CD4-positive, alpha-beta memory T cell (primary cell): ENCODE measurements around the gene ALDH3B2. TPM values are rescaled to one million over a fixed set of nuclear protein-coding genes. Genes with fewer than 3 reads are reported as not detected.
"Not testable (repeated sequence)": the region's sequence is repeated elsewhere in the genome, so short reads cannot be mapped to it uniquely, and the experiment has no call there.

Experiments
- CTCF ChIA-PET: fragments of 350-600 bp; sonication (Branson Sonifier 250); formaldehyde crosslinking; loops from one replicate; lab custom pipeline; 2021; ENCODE audit warnings: inconsistent platforms; ENCODE audit not compliant: partially characterized antibody; lab: Charles Lee
- POLR2A ChIA-PET: fragments of 350-600 bp; sonication (Branson Sonifier 250); formaldehyde crosslinking; loops from one replicate; lab custom pipeline; 2021; ENCODE audit not compliant: partially characterized antibody; lab: Charles Lee
- DNase-seq, 5 donors: peaks; one replicate each; pipeline versions ENCODE4 v3.0.0 to v3.0.0-alpha.2; 2020 to 2022; ENCODE audit warnings: mixed read lengths in 1 of 5
- H3K27ac ChIP-seq: one replicate; pipeline ENCODE4 v1.7.0; 2013; ENCODE audit warnings: low read depth, low read length
- H3K27me3 ChIP-seq: 2 replicates; pipeline ENCODE4 v1.7.0; 2013; ENCODE audit warnings: mild to moderate bottlenecking, low read length, moderate library complexity; ENCODE audit not compliant: insufficient read depth
- H3K36me3 ChIP-seq: 2 replicates; pipeline ENCODE4 v1.7.0; 2013; ENCODE audit warnings: mild to moderate bottlenecking, low read length, moderate library complexity; ENCODE audit not compliant: insufficient read depth
- H3K4me1 ChIP-seq: 2 replicates; pipeline ENCODE4 v1.7.0; 2013; ENCODE audit warnings: mild to moderate bottlenecking, low read length, moderate library complexity; ENCODE audit not compliant: insufficient read depth
- H3K4me3 ChIP-seq, 2 donors: one replicate each; pipeline ENCODE4 v1.7.0; 2013; ENCODE audit warnings: low read length in 2 of 2, mild to moderate bottlenecking in 1 of 2
- H3K9me3 ChIP-seq, 2 donors: one replicate each; pipeline ENCODE4 v1.7.0; 2013; ENCODE audit warnings: low read length in 2 of 2, control low read depth in 1 of 2; ENCODE audit not compliant: control insufficient read depth in 1 of 2
- H3K27ac Mint-ChIP-seq, 7 donors: one replicate each; pipeline ENCODE4 v1.8.0; 2020 to 2021; ENCODE audit warnings: mixed read lengths in 7 of 7, mild to moderate bottlenecking in 6 of 7, inconsistent platforms in 3 of 7, moderate library complexity in 3 of 7
- H3K27me3 Mint-ChIP-seq, 2 donors: one replicate each; pipeline ENCODE4 v1.8.0; 2020 to 2021; ENCODE audit warnings: mixed read lengths in 2 of 2
- H3K36me3 Mint-ChIP-seq, 2 donors: one replicate each; pipeline ENCODE4 v1.8.0; 2020 to 2021; ENCODE audit warnings: mixed read lengths in 2 of 2, inconsistent platforms in 1 of 2, mild to moderate bottlenecking in 1 of 2
- H3K4me1 Mint-ChIP-seq, 4 donors: one replicate each; pipeline ENCODE4 v1.8.0; 2020 to 2021; ENCODE audit warnings: mixed read lengths in 4 of 4, mild to moderate bottlenecking in 1 of 4
- H3K4me3 Mint-ChIP-seq, 8 donors: one replicate each; pipeline ENCODE4 v1.8.0; 2020 to 2021; ENCODE audit warnings: mixed read lengths in 8 of 8, mild to moderate bottlenecking in 7 of 8, moderate library complexity in 6 of 8, inconsistent platforms in 3 of 8
- H3K9me3 Mint-ChIP-seq, 8 donors: one replicate each; pipeline ENCODE4 v1.8.0; 2020 to 2021; ENCODE audit warnings: mixed read lengths in 8 of 8, mild to moderate bottlenecking in 5 of 8, inconsistent platforms in 3 of 8, moderate library complexity in 1 of 8
- intact Hi-C: fragments of 100-400 bp; cut with micrococcal nuclease; formaldehyde crosslinking; loops from one replicate; pipeline ENCODE4 v1.15.1; 2023
- polyA plus RNA-seq, 2 donors: library from polyadenylated mRNA; unstranded; fragments of 300-500 nt; fragmentation: Illumina TruSeq; gene quantifications; one replicate each; pipeline ENCODE4 v1.2.3, GENCODE V29; 2021
- total RNA-seq, 2 experiments: library from RNA; stranded (reverse); gene quantifications; one replicate each; pipeline ENCODE4 v1.2.3, GENCODE V29; 2021

The ALDH3B2 gene
- total and polyA plus RNA-seq, 4 experiments from 2014 or later = not detected

- POLR2A ChIA-PET, H3K27ac Mint-ChIP-seq, H3K27ac ChIP-seq, H3K9me3 Mint-ChIP-seq, intact Hi-C loops, H3K36me3 ChIP-seq, H3K27me3 ChIP-seq, H3K4me3 ChIP-seq, H3K27me3 Mint-ChIP-seq, CTCF ChIA-PET, DNase-seq, H3K9me3 ChIP-seq, H3K36me3 Mint-ChIP-seq, H3K4me1 Mint-ChIP-seq, H3K4me3 Mint-ChIP-seq, H3K4me1 ChIP-seq: not testable (repeated sequence)
Measured at GRCh38 chr11:67709806-67710205, 35.4 kb upstream of the ALDH3B2 start.

GRCh38 chr11:67705264-67705663 is 30.8 kb upstream of the ALDH3B2 start:
- Histone ChIP-seq H3K36me3 (no peaks in the 10 kb centered on the region), H3K4me1 (no peaks in the 10 kb centered on the region), H3K27ac (no peak overlapping the region), H3K9me3 (no peaks in the 10 kb centered on the region), H3K4me3 (no peak overlapping the region), H3K27me3 (no peaks in the 10 kb centered on the region)
- Mint-ChIP-seq H3K9me3 (no peaks in the 10 kb centered on the region), H3K36me3 (no peaks in the 10 kb centered on the region), H3K27me3 (peaks cover 8 to 9% of the 10 kb centered on the region in 2 donors), H3K27ac (no peak overlapping the region), H3K4me1 (no peaks in the 10 kb centered on the region), H3K4me3 (no peak overlapping the region)
- DNase-seq = no peak
- POLR2A ChIA-PET = no interaction called here
- intact Hi-C loops = no loop called here
- CTCF ChIA-PET = no interaction called here

- DNase-seq = no peak
- no peaks in the 10 kb centered on the region for H3K36me3 Mint-ChIP-seq
- Histone ChIP-seq H3K9me3 (no peaks in the 10 kb centered on the region), H3K4me1 (no peaks in the 10 kb centered on the region), H3K27me3 (no peaks in the 10 kb centered on the region), H3K4me3 (no peak overlapping the region), H3K27ac (no peak overlapping the region), H3K36me3 (no peaks in the 10 kb centered on the region)
- no peaks in the 10 kb centered on the region for H3K9me3 Mint-ChIP-seq
- H3K27ac Mint-ChIP-seq = no peak overlapping the region
- POLR2A ChIA-PET = no interaction called here
- intact Hi-C loops = no loop called here
- no peak overlapping the region for H3K4me3 Mint-ChIP-seq
- H3K27me3 Mint-ChIP-seq = peaks cover 10% of the 10 kb centered on the region in 2 donors
- H3K4me1 Mint-ChIP-seq = no peaks in the 10 kb centered on the region
- CTCF ChIA-PET = no interaction called here
Measured at GRCh38 chr11:67704524-67704923, 30.1 kb upstream of the ALDH3B2 start.

- H3K4me1 Mint-ChIP-seq, H3K4me3 Mint-ChIP-seq, H3K36me3 ChIP-seq, CTCF ChIA-PET, H3K27ac ChIP-seq, intact Hi-C loops, H3K9me3 ChIP-seq, DNase-seq, H3K4me3 ChIP-seq, H3K4me1 ChIP-seq, H3K27me3 ChIP-seq, H3K36me3 Mint-ChIP-seq, POLR2A ChIA-PET, H3K27ac Mint-ChIP-seq, H3K9me3 Mint-ChIP-seq: not testable (repeated sequence)
- peaks cover 10 to 16% of the 10 kb centered on the region in 2 donors for H3K27me3 Mint-ChIP-seq
Measured at GRCh38 chr11:67703709-67704108, 29.3 kb upstream of the ALDH3B2 start.

GRCh38 chr11:67700548-67701262 is 26.3 kb upstream of the ALDH3B2 start:
- no peaks in the 10 kb centered on the region for H3K4me1 ChIP-seq
- intact Hi-C loops = no loop called here
- no peak overlapping the region for H3K4me3 Mint-ChIP-seq
- ChIA-PET POLR2A (no interaction called here), CTCF (interaction anchor here (1.4 kb wide), 1 partner anchor 9 kb away, joined by 3 read pairs; no protein-coding TSS in a partner anchor)
- H3K4me1 Mint-ChIP-seq = no peaks in the 10 kb centered on the region
- no peak overlapping the region for H3K27ac Mint-ChIP-seq
- no peaks in the 10 kb centered on the region for H3K36me3 ChIP-seq
- no peak for DNase-seq
- no peaks in the 10 kb centered on the region for H3K9me3 Mint-ChIP-seq
- H3K4me3 ChIP-seq = no peak overlapping the region
- no peaks in the 10 kb centered on the region for H3K9me3 ChIP-seq
- no peaks in the 10 kb centered on the region for H3K27me3 ChIP-seq
- no peaks in the 10 kb centered on the region for H3K36me3 Mint-ChIP-seq
- no peak overlapping the region for H3K27ac ChIP-seq
- H3K27me3 Mint-ChIP-seq = peaks cover 10 to 19% of the 10 kb centered on the region in 2 donors

GRCh38 chr11:67700141-67700540 is 25.7 kb upstream of the ALDH3B2 start:
- no peaks in the 10 kb centered on the region for H3K4me1 ChIP-seq
- no peaks in the 10 kb centered on the region for H3K36me3 ChIP-seq
- H3K27me3 Mint-ChIP-seq = peaks cover 10 to 19% of the 10 kb centered on the region in 2 donors
- no peak overlapping the region for H3K27ac ChIP-seq
- no peaks in the 10 kb centered on the region for H3K4me1 Mint-ChIP-seq
- H3K9me3 ChIP-seq = no peaks in the 10 kb centered on the region
- no peaks in the 10 kb centered on the region for H3K27me3 ChIP-seq
- no peaks in the 10 kb centered on the region for H3K36me3 Mint-ChIP-seq
- DNase-seq = no peak
- intact Hi-C loops = no loop called here
- no peak overlapping the region for H3K27ac Mint-ChIP-seq
- CTCF ChIA-PET = no interaction called here
- H3K9me3 Mint-ChIP-seq = no peaks in the 10 kb centered on the region
- H3K4me3 Mint-ChIP-seq = no peak overlapping the region
- POLR2A ChIA-PET = no interaction called here
- no peak overlapping the region for H3K4me3 ChIP-seq

- peaks cover 10 to 19% of the 10 kb centered on the region in 2 donors for H3K27me3 Mint-ChIP-seq
- POLR2A ChIA-PET = no interaction called here
- intact Hi-C loops = no loop called here
Measured at GRCh38 chr11:67699521-67699920, 25.1 kb upstream of the ALDH3B2 start.

More at GRCh38 chr11:67699521-67699920, 25.1 kb upstream of the ALDH3B2 start:
- Histone ChIP-seq H3K4me3 (no peak overlapping the region), H3K4me1 (no peaks in the 10 kb centered on the region), H3K27ac (no peak overlapping the region), H3K36me3 (no peaks in the 10 kb centered on the region), H3K27me3 (no peaks in the 10 kb centered on the region), H3K9me3 (no peaks in the 10 kb centered on the region)
- DNase-seq = no peak
- Mint-ChIP-seq H3K36me3 (no peaks in the 10 kb centered on the region), H3K27ac (no peak overlapping the region), H3K4me1 (no peaks in the 10 kb centered on the region), H3K9me3 (no peaks in the 10 kb centered on the region), H3K4me3 (no peak overlapping the region)
- CTCF ChIA-PET = no interaction called here
